T-helper 17 cell (primary cell): ENCODE results near the gene DOCK11. TPM values are rescaled to one million over a fixed set of nuclear protein-coding genes. Genes with fewer than 3 reads are reported as not detected.

Experiments used
- ATAC-seq: fragments of 150-1000 bp; cut with Tn5 transposase; 2 replicates; pipeline ENCODE4 v1.10.0; 2021; ENCODE audit warnings: mild to moderate bottlenecking, moderate library complexity
- DNase-seq, 3 donors: peaks; one replicate each; pipeline versions ENCODE4 v3.0.0 to v3.0.0-alpha.2; 2020 to 2021
- H3K9me3 ChIP-seq: one replicate; pipeline ENCODE4 v1.7.0; 2013; ENCODE audit warnings: low read length, mild to moderate bottlenecking; ENCODE audit not compliant: control insufficient read depth, poor library complexity, severe bottlenecking
- H3K27ac Mint-ChIP-seq: one replicate; pipeline ENCODE4 v1.8.0; 2022; ENCODE audit warnings: mild to moderate bottlenecking, moderate library complexity, mixed read lengths
- H3K27me3 Mint-ChIP-seq: one replicate; pipeline ENCODE4 v1.8.0; 2022; ENCODE audit warnings: mixed read lengths
- H3K36me3 Mint-ChIP-seq: one replicate; pipeline ENCODE4 v1.8.0; 2022; ENCODE audit warnings: low read depth, mixed read lengths
- H3K4me1 Mint-ChIP-seq: one replicate; pipeline ENCODE4 v1.8.0; 2022; ENCODE audit warnings: mild to moderate bottlenecking, mixed read lengths
- H3K4me3 Mint-ChIP-seq: one replicate; pipeline ENCODE4 v1.8.0; 2022; ENCODE audit warnings: mild to moderate bottlenecking, moderate library complexity, mixed read lengths
- total RNA-seq, 4 donors: library from RNA in 2 of 4; stranded (reverse) in 2 of 4; gene quantifications; one replicate each; pipeline ENCODE4 v1.2.3 and lab custom pipeline; 2022 to 2026

Gene DOCK11
- total RNA-seq, 2 donors from 2014 or later, result 86.3 to 92.6 TPM

- Mint-ChIP-seq H3K27ac (no peak overlapping the region), H3K36me3 (no peaks in the 10 kb centered on the region), H3K27me3 (no peaks in the 10 kb centered on the region), H3K4me1 (no peaks in the 10 kb centered on the region), H3K4me3 (no peak overlapping the region)
- no peak for DNase-seq
- no peak for ATAC-seq
- H3K9me3 ChIP-seq, result no peaks in the 10 kb centered on the region
These were observed 158.7 kb downstream of the DOCK11 start for GRCh38 chrX:118654331-118654730.

DNA sequence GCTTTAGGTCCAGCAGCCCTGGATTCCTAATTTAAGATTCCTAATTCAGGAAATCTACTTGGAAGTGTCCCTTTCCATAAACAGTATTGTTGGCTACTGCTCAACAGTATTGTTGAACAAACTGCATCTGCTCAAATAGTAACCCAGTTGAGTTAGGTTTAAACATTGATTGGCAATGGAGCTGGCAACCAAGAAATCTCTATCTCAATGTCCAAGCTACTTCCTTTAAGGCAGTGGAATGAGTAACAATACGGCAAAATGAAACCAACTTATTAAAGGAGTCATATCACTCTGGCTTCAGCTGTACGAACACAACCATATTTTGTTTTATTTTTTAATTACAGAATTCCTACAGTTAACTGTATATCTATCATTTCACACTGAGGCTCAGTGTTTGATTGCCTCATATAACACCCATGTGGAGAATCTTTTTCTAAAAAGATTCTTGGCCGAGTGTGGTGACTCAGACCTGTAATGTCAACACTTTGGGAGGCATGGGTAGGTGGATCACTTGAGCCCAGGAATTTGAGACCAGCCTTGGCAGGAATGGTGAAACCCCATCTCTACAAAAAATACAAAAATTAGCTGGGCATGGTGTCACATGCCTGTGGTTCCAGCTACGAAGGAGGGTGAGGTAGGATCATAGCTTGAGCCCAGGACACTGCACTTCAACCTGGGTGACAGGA is 160.1 kb downstream of the DOCK11 start:
- no peaks in the 10 kb centered on the region for H3K36me3 Mint-ChIP-seq
- no peak overlapping the region for H3K27ac Mint-ChIP-seq
- no peak overlapping the region for H3K4me3 Mint-ChIP-seq
- H3K27me3 Mint-ChIP-seq, result no peaks in the 10 kb centered on the region
- no peaks in the 10 kb centered on the region for H3K9me3 ChIP-seq
- DNase-seq, result no peak
- no peak for ATAC-seq
- H3K4me1 Mint-ChIP-seq, result no peaks in the 10 kb centered on the region

DNA sequence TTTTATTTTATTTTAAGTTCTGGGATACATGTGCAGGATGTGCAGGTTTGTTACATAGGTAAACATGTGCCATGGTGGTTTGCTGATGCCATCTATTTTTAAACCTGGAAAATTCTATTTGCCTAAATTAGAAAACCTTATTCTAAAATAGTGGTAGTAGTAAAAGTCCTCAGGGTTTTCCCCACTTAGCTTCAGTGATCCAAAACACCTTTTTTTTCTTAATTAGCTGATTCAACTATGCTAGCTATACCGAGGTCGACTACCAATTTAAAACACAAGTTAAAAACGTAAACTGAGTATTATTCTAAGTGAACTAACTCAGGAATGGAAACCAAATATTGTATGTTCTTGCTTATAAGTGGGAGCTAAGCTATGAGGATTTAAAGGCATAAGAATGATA is 161.8 kb downstream of the DOCK11 start:
- no peaks in the 10 kb centered on the region for H3K9me3 ChIP-seq
- no peak overlapping the region for H3K4me3 Mint-ChIP-seq
- H3K4me1 Mint-ChIP-seq, result no peaks in the 10 kb centered on the region
- no peaks in the 10 kb centered on the region for H3K27me3 Mint-ChIP-seq
- no peak overlapping the region for H3K27ac Mint-ChIP-seq
- ATAC-seq, result no peak
- no peak for DNase-seq
- H3K36me3 Mint-ChIP-seq, result no peaks in the 10 kb centered on the region

DNA sequence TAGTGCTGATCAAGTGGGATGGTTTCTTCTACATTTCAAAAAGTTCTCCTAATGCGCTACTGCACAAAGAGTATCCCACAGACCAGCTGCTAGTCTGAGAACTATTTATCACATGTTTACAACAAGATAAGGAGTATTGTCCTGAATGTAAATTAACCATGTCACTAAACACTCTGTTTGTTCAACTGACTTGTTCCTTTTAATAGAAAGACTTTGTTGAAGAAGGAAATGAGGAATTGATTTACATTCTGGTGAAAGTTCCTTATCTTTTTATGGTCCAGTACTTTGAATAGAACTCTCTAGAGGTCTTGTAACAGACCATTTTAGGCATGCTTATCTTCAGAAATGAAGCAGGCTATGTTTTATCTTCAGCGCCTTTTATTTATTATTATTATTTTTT is 164.5 kb downstream of the DOCK11 start:
- Mint-ChIP-seq H3K4me3 (no peak overlapping the region), H3K27ac (no peak overlapping the region), H3K36me3 (peaks cover 7% of the 10 kb centered on the region), H3K4me1 (peaks cover 8% of the 10 kb centered on the region), H3K27me3 (no peaks in the 10 kb centered on the region)
- H3K9me3 ChIP-seq, result no peaks in the 10 kb centered on the region
- DNase-seq (no peak), ATAC-seq (no peak)

DNA sequence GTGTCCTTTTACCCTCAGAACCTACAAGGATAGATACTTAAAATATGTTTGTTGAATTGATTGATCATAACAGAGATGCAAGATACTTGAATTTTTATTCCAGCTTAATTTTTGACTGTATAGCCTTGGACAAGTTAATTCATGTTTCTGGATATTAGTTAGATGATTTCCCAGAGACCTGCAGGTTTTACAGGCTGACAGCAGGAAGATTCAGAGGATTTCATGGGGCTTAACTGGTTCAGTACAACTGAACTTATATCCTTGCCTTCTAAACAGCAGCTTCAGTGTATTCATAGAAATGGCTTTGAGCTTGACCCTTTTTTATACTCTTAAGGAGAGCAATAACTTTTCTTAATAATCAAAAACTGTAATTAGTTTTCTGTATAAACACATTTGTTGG is 169.6 kb downstream of the DOCK11 start:
- peaks cover 7% of the 10 kb centered on the region for H3K36me3 Mint-ChIP-seq
- H3K4me1 Mint-ChIP-seq, result peaks cover 8% of the 10 kb centered on the region
- no peak overlapping the region for H3K27ac Mint-ChIP-seq
- H3K9me3 ChIP-seq, result no peaks in the 10 kb centered on the region
- H3K4me3 Mint-ChIP-seq, result no peak overlapping the region
- DNase-seq (no peak), ATAC-seq (no peak)
- no peaks in the 10 kb centered on the region for H3K27me3 Mint-ChIP-seq

DNA sequence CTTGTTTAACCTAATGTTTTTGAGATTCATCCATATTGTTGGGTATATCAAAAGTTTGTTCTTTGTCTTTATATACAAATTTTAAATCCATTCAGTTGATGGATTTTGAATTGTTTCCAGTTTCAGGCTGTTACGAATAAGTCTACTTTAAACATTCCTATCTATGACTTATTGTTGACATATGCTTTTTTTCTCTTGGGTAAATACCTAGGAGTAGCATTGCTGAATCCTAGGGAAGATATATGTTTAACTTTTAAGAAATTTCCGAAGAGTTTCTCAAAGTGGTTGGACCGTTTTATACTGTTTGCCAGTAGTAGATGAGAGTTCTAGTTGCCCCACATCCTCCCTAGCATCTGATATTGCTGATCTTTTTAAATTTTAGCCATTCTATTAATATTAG is 170.9 kb downstream of the DOCK11 start:
- DNase-seq (no peak), ATAC-seq (no peak)
- H3K4me1 Mint-ChIP-seq, result peaks cover 8% of the 10 kb centered on the region
- H3K9me3 ChIP-seq, result no peaks in the 10 kb centered on the region
- H3K36me3 Mint-ChIP-seq, result peaks cover 7% of the 10 kb centered on the region
- no peak overlapping the region for H3K27ac Mint-ChIP-seq
- no peaks in the 10 kb centered on the region for H3K27me3 Mint-ChIP-seq
- H3K4me3 Mint-ChIP-seq, result no peak overlapping the region

- Mint-ChIP-seq H3K27ac (peak overlapping the region; percentile 8), H3K27me3 (no peaks in the 10 kb centered on the region), H3K4me1 (peaks cover 2% of the 10 kb centered on the region), H3K36me3 (no peaks in the 10 kb centered on the region), H3K4me3 (no peak overlapping the region)
- ATAC-seq (no peak), DNase-seq (no peak)
- H3K9me3 ChIP-seq, result no peaks in the 10 kb centered on the region
These were observed 173.8 kb downstream of the DOCK11 start for GRCh38 chrX:118669435-118669834.

DNA sequence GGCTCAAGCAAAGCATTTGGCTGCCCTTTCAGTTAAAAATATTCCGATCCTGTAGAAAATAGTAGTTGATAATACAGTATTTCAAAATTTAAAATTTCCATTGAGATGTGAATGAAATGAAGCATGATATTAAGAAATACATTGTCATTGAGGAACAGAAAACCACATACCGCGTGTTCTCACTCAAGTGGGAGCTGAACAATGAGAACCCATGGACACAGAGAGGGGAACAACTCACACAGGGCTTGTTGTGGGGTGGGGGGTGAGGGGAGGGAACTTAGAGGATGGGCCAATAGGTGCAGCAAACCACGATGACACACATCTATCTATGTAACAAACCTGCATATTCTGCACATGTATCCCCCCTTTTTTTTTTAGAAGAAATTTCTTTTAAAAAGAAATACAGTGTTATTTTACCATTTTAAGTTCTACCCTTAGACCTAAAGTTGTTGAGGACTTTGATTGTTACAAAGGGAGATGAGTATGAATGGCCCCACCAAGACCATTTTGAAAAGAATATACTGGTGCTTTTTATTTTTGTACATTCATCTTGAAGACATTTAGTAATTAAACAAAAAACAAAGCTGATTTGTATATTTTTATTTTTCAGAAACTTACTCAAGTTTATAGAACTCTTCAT is 179.8 kb downstream of the DOCK11 start:
- H3K4me3 Mint-ChIP-seq, result no peak overlapping the region
- no peaks in the 10 kb centered on the region for H3K9me3 ChIP-seq
- ATAC-seq (no peak), DNase-seq (no peak)
- no peaks in the 10 kb centered on the region for H3K27me3 Mint-ChIP-seq
- H3K36me3 Mint-ChIP-seq, result no peaks in the 10 kb centered on the region
- no peaks in the 10 kb centered on the region for H3K4me1 Mint-ChIP-seq
- H3K27ac Mint-ChIP-seq, result no peak overlapping the region

DNA sequence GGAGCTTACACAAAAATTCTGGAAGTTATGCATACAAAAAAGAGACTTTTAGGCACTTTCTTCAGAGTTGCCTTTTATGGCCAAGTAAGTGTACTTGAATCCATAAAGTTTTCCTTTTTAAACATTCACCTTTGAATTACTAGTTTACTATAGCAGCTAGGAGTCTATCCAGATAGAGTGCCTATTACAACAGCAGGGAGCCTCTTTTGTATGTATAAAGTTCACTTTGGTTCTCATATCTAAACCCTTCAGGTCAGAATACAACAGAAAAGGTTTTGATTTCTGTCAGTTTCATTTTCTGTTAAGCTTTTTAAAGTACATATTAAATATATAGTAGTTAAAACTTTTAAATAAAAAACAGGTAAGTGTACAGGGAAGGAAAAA is 180.3 kb downstream of the DOCK11 start:
- no peaks in the 10 kb centered on the region for H3K27me3 Mint-ChIP-seq
- DNase-seq (no peak), ATAC-seq (no peak)
- H3K4me1 Mint-ChIP-seq, result no peaks in the 10 kb centered on the region
- no peak overlapping the region for H3K27ac Mint-ChIP-seq
- H3K9me3 ChIP-seq, result no peaks in the 10 kb centered on the region
- no peak overlapping the region for H3K4me3 Mint-ChIP-seq
- no peaks in the 10 kb centered on the region for H3K36me3 Mint-ChIP-seq

GRCh38 chrX:118677318-118677717 is 181.7 kb downstream of the DOCK11 start:
- H3K27me3 Mint-ChIP-seq, result no peaks in the 10 kb centered on the region
- no peak overlapping the region for H3K27ac Mint-ChIP-seq
- no peaks in the 10 kb centered on the region for H3K4me1 Mint-ChIP-seq
- no peaks in the 10 kb centered on the region for H3K36me3 Mint-ChIP-seq
- no peaks in the 10 kb centered on the region for H3K9me3 ChIP-seq
- DNase-seq (no peak), ATAC-seq (no peak)
- H3K4me3 Mint-ChIP-seq, result no peak overlapping the region

GRCh38 chrX:118679290-118679689 is 183.7 kb downstream of the DOCK11 start:
- DNase-seq, result no peak

DNA sequence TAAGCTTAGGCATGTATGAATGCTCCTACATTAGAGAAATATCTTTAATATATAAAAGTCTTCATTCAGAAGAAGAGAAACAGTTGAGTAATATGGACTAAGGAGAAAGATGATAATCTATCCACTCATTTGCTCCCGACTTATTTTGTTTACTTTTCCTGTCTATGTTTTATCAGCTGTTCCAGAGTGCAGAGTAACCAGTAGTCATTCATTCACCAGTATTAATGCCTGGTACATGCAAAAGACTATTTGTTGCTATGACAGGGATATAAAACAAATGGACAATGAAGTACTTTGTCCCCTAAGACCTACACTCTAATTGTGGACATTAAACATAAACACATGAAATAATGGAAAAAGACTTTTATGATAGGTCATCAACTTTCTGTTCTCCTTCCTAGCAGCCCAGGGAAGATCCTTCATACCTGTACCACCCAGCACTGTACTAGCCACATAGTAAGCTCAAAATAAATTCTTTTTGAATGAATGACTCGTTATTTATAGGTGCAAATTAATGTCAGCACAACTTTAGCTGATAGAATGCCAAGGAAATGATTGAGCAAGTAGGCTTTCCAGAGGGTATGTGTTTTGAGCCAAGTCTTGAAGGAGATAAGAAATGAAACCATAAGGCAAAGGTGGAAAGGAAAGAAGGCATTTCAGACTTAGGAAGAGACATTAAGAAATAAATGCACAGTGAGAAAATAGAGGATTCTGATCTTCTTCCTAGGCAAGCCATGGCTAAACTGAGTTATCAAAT is 186.8 kb downstream of the DOCK11 start:
- Mint-ChIP-seq H3K27me3 (no peaks in the 10 kb centered on the region), H3K36me3 (no peaks in the 10 kb centered on the region), H3K27ac (no peak overlapping the region), H3K4me1 (no peaks in the 10 kb centered on the region), H3K4me3 (no peak overlapping the region)
- ATAC-seq, result no peak
- no peak for DNase-seq
- H3K9me3 ChIP-seq, result no peaks in the 10 kb centered on the region

More at GRCh38 chrX:118679290-118679689, 183.7 kb downstream of the DOCK11 start:
- Mint-ChIP-seq H3K27me3 (no peaks in the 10 kb centered on the region), H3K36me3 (no peaks in the 10 kb centered on the region), H3K27ac (no peak overlapping the region), H3K4me1 (no peaks in the 10 kb centered on the region), H3K4me3 (no peak overlapping the region)
- no peaks in the 10 kb centered on the region for H3K9me3 ChIP-seq
- no peak for ATAC-seq

DNA sequence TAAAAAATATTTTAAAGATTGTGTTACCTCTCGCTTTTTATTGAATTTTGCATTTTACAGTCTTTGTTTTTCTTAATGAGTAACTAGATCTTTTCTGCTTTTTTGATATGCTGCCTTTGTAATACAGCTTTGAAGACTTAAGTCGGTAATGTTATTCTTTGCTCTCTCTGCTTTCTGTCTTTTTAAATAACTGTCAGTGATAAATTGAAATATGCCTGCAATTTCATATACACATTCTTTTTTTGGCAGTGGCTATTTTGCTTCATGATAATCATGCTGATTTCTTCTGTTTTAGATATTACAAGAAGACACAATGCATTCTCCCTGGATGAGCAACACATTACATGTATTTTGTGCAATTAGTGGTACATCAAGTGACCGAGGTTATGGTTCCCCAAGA is 189.8 kb downstream of the DOCK11 start:
- H3K36me3 Mint-ChIP-seq, result peaks cover 2% of the 10 kb centered on the region
- H3K4me1 Mint-ChIP-seq, result peaks cover 2% of the 10 kb centered on the region
- no peaks in the 10 kb centered on the region for H3K9me3 ChIP-seq
- no peak overlapping the region for H3K4me3 Mint-ChIP-seq
- H3K27me3 Mint-ChIP-seq, result no peaks in the 10 kb centered on the region
- no peak for DNase-seq
- no peak for ATAC-seq
- H3K27ac Mint-ChIP-seq, result no peak overlapping the region
